ENCODE measurements around the gene C1QTNF1.

Gene C1QTNF1

DNA sequence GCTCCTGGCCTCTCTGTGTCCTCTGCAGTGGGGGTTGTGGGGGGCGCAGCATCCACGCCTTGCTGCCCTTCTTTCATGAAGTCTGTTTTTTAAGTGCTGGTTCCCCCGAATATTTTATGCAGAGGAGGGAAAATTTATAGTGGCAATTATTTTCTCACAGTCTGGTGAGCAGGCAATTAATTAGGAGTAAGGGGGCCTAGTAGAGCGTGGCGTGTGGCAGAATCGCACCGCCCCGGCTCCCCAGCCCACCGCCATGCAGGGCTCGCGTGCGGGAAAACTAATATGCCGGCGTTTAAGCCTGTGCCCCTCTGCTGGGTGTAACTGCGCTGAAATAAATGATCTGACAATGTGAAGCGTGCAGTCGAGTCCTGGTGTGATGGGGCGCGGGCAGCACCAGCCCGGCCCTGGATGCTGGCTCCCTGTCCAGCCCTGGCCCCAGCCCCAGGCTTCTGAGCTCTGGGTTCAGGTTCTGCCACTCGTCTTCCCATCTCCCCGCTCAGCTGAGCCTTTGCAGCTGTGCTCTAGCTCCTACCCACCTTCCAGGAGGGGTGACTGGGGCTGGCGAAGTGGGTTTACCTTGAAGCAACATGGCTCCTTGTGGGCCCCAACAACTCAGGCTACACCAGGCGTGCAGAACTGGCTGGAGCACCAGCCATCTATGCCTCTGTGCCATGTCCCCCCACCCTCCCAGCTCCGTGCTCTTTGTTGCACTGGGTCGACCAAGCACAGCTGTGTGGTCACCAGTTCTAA, 64.5 kb downstream of the C1QTNF1 start:
- H3K27ac ChIP-seq (replicated peaks) = no peak overlapping the region
- no peak for DNase-seq (ENCODE audit: low read depth in 1 of 2, low spot score in 1 of 2)
- peaks cover 6% of the 10 kb centered on the region for H3K27me3 ChIP-seq (ENCODE audit: insufficient read depth, poor library complexity, severe bottlenecking)
- TF ChIP-seq, protein P1, sequence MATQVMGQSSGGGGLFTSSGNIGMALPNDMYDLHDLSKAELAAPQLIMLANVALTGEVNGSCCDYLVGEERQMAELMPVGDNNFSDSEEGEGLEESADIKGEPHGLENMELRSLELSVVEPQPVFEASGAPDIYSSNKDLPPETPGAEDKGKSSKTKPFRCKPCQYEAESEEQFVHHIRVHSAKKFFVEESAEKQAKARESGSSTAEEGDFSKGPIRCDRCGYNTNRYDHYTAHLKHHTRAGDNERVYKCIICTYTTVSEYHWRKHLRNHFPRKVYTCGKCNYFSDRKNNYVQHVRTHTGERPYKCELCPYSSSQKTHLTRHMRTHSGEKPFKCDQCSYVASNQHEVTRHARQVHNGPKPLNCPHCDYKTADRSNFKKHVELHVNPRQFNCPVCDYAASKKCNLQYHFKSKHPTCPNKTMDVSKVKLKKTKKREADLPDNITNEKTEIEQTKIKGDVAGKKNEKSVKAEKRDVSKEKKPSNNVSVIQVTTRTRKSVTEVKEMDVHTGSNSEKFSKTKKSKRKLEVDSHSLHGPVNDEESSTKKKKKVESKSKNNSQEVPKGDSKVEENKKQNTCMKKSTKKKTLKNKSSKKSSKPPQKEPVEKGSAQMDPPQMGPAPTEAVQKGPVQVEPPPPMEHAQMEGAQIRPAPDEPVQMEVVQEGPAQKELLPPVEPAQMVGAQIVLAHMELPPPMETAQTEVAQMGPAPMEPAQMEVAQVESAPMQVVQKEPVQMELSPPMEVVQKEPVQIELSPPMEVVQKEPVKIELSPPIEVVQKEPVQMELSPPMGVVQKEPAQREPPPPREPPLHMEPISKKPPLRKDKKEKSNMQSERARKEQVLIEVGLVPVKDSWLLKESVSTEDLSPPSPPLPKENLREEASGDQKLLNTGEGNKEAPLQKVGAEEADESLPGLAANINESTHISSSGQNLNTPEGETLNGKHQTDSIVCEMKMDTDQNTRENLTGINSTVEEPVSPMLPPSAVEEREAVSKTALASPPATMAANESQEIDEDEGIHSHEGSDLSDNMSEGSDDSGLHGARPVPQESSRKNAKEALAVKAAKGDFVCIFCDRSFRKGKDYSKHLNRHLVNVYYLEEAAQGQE (IDR thresholded peaks at IDR 0.05; ENCODE audit: insufficient replicate concordance, low read depth) = no peak
- TF ChIP-seq, protein P2, sequence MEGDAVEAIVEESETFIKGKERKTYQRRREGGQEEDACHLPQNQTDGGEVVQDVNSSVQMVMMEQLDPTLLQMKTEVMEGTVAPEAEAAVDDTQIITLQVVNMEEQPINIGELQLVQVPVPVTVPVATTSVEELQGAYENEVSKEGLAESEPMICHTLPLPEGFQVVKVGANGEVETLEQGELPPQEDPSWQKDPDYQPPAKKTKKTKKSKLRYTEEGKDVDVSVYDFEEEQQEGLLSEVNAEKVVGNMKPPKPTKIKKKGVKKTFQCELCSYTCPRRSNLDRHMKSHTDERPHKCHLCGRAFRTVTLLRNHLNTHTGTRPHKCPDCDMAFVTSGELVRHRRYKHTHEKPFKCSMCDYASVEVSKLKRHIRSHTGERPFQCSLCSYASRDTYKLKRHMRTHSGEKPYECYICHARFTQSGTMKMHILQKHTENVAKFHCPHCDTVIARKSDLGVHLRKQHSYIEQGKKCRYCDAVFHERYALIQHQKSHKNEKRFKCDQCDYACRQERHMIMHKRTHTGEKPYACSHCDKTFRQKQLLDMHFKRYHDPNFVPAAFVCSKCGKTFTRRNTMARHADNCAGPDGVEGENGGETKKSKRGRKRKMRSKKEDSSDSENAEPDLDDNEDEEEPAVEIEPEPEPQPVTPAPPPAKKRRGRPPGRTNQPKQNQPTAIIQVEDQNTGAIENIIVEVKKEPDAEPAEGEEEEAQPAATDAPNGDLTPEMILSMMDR (IDR thresholded peaks at IDR 0.05; ENCODE audit: insufficient read depth, low read length) = no peak
- TF ChIP-seq GABPA (IDR thresholded peaks at IDR 0.05; ENCODE audit: low read depth) = no peak
- TF ChIP-seq POLR2AphosphoS5 (IDR thresholded peaks at IDR 0.05; ENCODE audit: low read depth) = no peak
- TF ChIP-seq SPI1 (IDR thresholded peaks at IDR 0.05; ENCODE audit: borderline replicate concordance, low read depth) = no peak
- no peak overlapping the region for H3K4me3 ChIP-seq (replicated peaks; ENCODE audit: insufficient read depth, low read length)

DNA sequence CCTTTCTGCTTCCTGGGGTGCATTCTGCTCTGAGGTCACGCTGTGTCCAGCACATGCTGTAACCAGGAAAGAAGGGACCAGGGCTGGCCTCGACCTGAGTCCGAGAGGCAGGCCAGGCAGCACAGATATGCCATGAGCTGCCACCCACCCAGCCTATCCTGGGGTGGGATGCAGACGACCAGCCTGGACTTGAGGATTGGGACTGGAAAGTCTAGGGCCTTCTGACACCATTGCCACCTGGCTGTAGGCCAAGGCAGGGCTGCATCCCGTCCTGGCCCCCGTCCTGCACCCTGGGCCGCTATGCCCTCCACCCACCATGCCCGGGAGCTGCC, 65.0 kb downstream of the C1QTNF1 start:
- TF ChIP-seq GABPA (IDR thresholded peaks at IDR 0.05; ENCODE audit: low read depth) (no peak), POLR2AphosphoS5 (IDR thresholded peaks at IDR 0.05; ENCODE audit: low read depth) (no peak), SPI1 (IDR thresholded peaks at IDR 0.05; ENCODE audit: borderline replicate concordance, low read depth) (no peak)
- TF ChIP-seq, protein P2 (IDR thresholded peaks at IDR 0.05; ENCODE audit: insufficient read depth, low read length) = no peak
- TF ChIP-seq, protein P1 (IDR thresholded peaks at IDR 0.05; ENCODE audit: insufficient replicate concordance, low read depth) = no peak
- no peak overlapping the region for H3K4me3 ChIP-seq (replicated peaks; ENCODE audit: insufficient read depth, low read length)
- DNase-seq (ENCODE audit: low read depth in 1 of 2, low spot score in 1 of 2) = no peak
- peaks cover 12% of the 10 kb centered on the region for H3K27me3 ChIP-seq (ENCODE audit: insufficient read depth, poor library complexity, severe bottlenecking)
- H3K27ac ChIP-seq (replicated peaks) = no peak overlapping the region

DNA sequence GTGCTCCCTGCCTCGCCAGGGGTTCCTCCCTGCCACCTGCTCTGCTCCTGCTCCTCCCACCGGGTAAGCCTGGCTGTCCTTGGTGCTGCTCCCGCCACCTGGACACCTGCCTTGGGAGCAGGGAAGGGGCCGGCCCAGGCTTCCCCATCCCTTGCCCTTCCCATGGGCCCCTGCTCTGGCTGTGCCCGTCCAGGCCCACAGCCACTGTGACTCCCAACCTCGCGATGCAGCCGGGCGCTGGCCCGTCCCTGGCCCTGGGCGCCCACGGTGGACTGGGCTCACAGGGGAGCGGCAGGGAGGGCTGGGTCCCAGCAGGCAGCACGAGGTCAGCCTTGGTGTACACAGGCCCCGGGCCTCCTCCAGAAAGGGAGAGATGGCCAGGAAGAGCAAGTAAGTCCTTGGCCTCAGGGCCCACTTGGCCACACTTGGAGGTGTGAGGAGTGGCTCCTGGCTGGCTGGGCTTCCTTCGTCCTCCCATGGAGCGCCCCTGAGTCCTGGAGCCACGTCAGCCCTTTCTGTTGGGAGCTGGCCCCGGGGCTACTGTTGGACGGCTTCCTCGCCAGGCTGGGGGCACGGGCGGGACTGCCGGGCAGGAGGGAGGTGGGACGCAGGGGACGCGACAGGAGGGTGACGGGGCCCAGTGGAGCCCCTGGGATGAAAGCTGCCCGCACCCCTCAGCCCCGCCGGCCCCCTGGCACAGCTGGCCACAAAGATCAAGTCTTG, 65.9 kb downstream of the C1QTNF1 start:
- TF ChIP-seq, protein P1 (IDR thresholded peaks at IDR 0.05; ENCODE audit: insufficient replicate concordance, low read depth) = no peak
- TF ChIP-seq SPI1 (IDR thresholded peaks at IDR 0.05; ENCODE audit: borderline replicate concordance, low read depth) (no peak), GABPA (IDR thresholded peaks at IDR 0.05; ENCODE audit: low read depth) (no peak), POLR2AphosphoS5 (IDR thresholded peaks at IDR 0.05; ENCODE audit: low read depth) (no peak)
- Histone ChIP-seq H3K27me3 (ENCODE audit: insufficient read depth, poor library complexity, severe bottlenecking) (peaks cover 16% of the 10 kb centered on the region), H3K4me3 (replicated peaks; ENCODE audit: insufficient read depth, low read length) (no peak overlapping the region), H3K27ac (replicated peaks) (no peak overlapping the region)
- DNase-seq (ENCODE audit: low read depth in 1 of 2, low spot score in 1 of 2) = no peak
